ENCODE data around the gene RUNX2. TPM values are rescaled to one million over a fixed set of nuclear protein-coding genes. Genes with fewer than 3 reads are reported as not detected.

The RUNX2 gene
- total and polyA plus RNA-seq, 2 donors from 2014 or later: 2.3 to 4.7 TPM

GRCh38 chr6:45543298-45544235 lies 215.4 kb downstream of the RUNX2 start:
- Histone ChIP-seq H3K9ac (ENCODE audit: low read length in 3 of 3) (no peak overlapping the region), H3K4me3 (ENCODE audit: low read length in 3 of 3) (no peak overlapping the region), H3K27ac (ENCODE audit: low read depth in 2 of 2, low read length in 2 of 2) (no peak overlapping the region), H3K36me3 (ENCODE audit: control insufficient read depth in 2 of 3, insufficient read depth in 3 of 3, low read length in 3 of 3) (no peaks in the 10 kb centered on the region), H3K9me3 (ENCODE audit: control insufficient read depth in 2 of 3, insufficient read depth in 1 of 3, low read length in 3 of 3) (no peaks in the 10 kb centered on the region), H3K4me1 (ENCODE audit: control insufficient read depth in 2 of 3, insufficient read depth in 2 of 3, low read depth in 1 of 3, low read length in 3 of 3) (peaks cover 0 to 3% (median 0%) of the 10 kb centered on the region in 3 donors), H3K27me3 (ENCODE audit: control insufficient read depth, insufficient read depth, low read length) (no peaks in the 10 kb centered on the region)
- TF ChIP-seq CTCF (IDR thresholded peaks at IDR 0.05; ENCODE audit: borderline replicate concordance, extremely low read depth, insufficient read depth): no peak
- intact Hi-C loops (cut with DNase I): no loop called here
- DNase-seq (no peak), FAIRE-seq (no peak)

GRCh38 chr6:45545416-45545815 lies 217.3 kb downstream of the RUNX2 start:
- H3K27ac ChIP-seq (ENCODE audit: low read depth in 2 of 2, low read length in 2 of 2): no peak overlapping the region
- no peaks in the 10 kb centered on the region for H3K36me3 ChIP-seq (ENCODE audit: control insufficient read depth in 2 of 3, insufficient read depth in 3 of 3, low read length in 3 of 3)
- no peaks in the 10 kb centered on the region for H3K4me1 ChIP-seq (ENCODE audit: control insufficient read depth in 2 of 3, insufficient read depth in 2 of 3, low read depth in 1 of 3, low read length in 3 of 3)
- no peaks in the 10 kb centered on the region for H3K9me3 ChIP-seq (ENCODE audit: control insufficient read depth in 2 of 3, insufficient read depth in 1 of 3, low read length in 3 of 3)
- intact Hi-C loops (cut with DNase I): no loop called here
- DNase-seq (no peak), FAIRE-seq (no peak)
- TF ChIP-seq CTCF (IDR thresholded peaks at IDR 0.05; ENCODE audit: borderline replicate concordance, extremely low read depth, insufficient read depth): no peak
- no peaks in the 10 kb centered on the region for H3K27me3 ChIP-seq (ENCODE audit: control insufficient read depth, insufficient read depth, low read length)
- H3K4me3 ChIP-seq (ENCODE audit: low read length in 3 of 3): no peak overlapping the region
- H3K9ac ChIP-seq (ENCODE audit: low read length in 3 of 3): no peak overlapping the region

GRCh38 chr6:45548657-45549515 lies 220.8 kb downstream of the RUNX2 start:
- DNase-seq (no peak), FAIRE-seq (no peak)
- TF ChIP-seq CTCF (IDR thresholded peaks at IDR 0.05; ENCODE audit: borderline replicate concordance, extremely low read depth, insufficient read depth): no peak
- intact Hi-C loops (cut with DNase I): no loop called here
- Histone ChIP-seq H3K36me3 (ENCODE audit: control insufficient read depth in 2 of 3, insufficient read depth in 3 of 3, low read length in 3 of 3) (no peaks in the 10 kb centered on the region), H3K27ac (ENCODE audit: low read depth in 2 of 2, low read length in 2 of 2) (no peak overlapping the region), H3K27me3 (ENCODE audit: control insufficient read depth, insufficient read depth, low read length) (no peaks in the 10 kb centered on the region), H3K9me3 (ENCODE audit: control insufficient read depth in 2 of 3, insufficient read depth in 1 of 3, low read length in 3 of 3) (no peaks in the 10 kb centered on the region), H3K4me1 (ENCODE audit: control insufficient read depth in 2 of 3, insufficient read depth in 2 of 3, low read depth in 1 of 3, low read length in 3 of 3) (peaks cover 0 to 2% (median 1%) of the 10 kb centered on the region in 3 donors), H3K4me3 (ENCODE audit: low read length in 3 of 3) (no peak overlapping the region), H3K9ac (ENCODE audit: low read length in 3 of 3) (no peak overlapping the region)
